Globus pallidus (tissue), 1 donor: ENCODE results near the gene HMBS.
A peak's percentile ranks its signal among the peaks of the same experiment; 100 is the strongest.
"Not testable (repeated sequence)": the region's sequence is repeated elsewhere in the genome, so short reads cannot be mapped to it uniquely, and the experiment has no call there.

Experiments
- DNase-seq: peaks from one replicate; pipeline ENCODE4 v3.0.0-alpha.2; 2015; ENCODE audit warnings: low spot score

Gene HMBS

DNA sequence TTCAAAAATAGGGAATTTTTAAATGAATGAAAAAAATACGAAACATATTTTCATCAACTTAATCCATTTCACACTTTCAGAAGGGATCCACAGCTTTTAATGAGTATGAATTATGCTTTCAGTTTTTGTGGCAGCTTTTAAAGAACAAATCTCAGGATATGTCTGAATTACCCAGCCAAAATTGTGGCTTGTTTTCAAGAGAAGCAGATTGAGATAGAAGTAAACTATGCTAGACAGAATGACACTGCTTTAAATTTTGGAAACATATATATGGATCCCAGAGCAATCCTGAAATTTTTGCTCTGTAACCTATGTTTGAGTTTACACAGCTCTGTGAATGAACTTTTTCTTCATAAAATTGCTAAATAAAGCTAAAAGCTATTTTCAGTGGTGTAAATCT is 34.3 kb downstream of the HMBS start:
- no peak for DNase-seq

- DNase-seq: no peak
Measured at GRCh38 chr11:119120639-119121007, 35.9 kb downstream of the HMBS start.

- DNase-seq: peak; percentile 99
Measured at GRCh38 chr11:119121008-119121810, 36.5 kb downstream of the HMBS start, which contains the start of gene HINFP. Gene HINFP (plus strand): TSS chr11:119121580. CDS start chr11:119126945, 5,365 bp downstream.

- no peak for DNase-seq
Measured at GRCh38 chr11:119121811-119122124, 37.1 kb downstream of the HMBS start.

DNA sequence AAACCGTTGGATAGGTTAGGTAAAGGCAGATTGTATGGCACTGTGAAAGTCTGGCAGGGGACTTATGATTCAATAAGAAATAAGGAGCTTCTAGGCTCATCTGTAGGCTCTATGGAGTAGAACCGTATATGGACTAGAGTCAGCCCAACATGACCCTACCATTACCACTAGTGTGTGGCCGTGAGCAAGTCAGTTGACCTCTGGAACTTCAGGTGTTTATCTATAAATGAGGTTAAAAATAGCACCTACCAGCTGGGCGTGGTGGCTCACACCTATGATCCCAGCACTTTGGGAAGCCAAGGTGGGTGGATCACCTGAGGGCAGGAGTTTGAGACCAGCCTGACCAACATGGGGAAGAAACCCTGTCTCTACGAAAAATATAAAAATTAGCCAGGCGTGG is 41.1 kb downstream of the HMBS start:
- DNase-seq: no peak

- DNase-seq: no peak
Measured at GRCh38 chr11:119126675-119127268, 42.1 kb downstream of the HMBS start.

DNA sequence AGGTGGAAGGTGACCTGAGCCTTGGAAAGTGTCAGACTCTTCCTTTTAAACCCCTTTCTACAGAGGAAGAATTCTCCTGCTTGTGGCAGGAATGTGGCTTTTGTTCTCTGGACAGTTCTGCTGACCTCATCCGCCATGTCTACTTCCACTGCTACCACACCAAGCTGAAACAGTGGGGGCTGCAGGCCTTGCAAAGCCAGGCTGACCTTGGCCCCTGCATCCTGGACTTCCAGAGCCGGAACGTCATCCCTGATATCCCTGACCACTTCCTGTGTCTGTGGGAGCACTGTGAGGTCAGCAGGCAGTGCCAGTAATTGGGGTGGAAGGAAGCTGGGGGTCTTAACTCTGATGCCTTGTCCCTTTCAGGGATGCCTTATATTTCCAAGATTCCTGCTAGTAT is 46.0 kb downstream of the HMBS start:
- no peak for DNase-seq

DNA sequence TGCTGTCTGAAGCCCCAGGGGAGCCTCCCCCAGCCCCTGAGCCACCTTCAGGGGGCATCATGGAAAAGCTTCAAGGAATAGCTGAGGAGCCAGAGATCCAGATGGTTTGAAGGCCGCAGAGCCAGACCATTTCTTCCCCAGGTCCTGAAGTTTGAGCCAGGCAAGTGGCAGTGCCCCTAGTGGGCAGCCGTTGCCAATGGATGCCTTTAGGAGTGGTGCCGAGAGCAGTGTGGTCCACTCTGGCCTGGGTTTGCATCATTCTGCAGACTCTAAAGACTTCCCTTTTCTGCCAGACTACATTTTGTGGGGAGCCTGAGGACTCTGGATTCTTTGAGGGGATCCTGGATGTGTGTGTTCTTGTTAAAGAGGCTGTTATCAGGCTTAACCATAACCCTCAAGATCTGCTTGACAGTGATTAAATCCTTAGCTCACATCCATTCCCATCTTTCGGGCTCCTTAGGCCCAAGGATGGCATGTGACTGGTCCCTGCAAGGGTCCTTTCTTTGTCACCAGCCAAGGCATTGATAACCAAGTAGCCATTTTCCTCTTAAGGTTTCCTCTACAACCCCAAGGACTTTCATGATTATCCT is 49.8 kb downstream of the HMBS start:
- DNase-seq: no peak

DNA sequence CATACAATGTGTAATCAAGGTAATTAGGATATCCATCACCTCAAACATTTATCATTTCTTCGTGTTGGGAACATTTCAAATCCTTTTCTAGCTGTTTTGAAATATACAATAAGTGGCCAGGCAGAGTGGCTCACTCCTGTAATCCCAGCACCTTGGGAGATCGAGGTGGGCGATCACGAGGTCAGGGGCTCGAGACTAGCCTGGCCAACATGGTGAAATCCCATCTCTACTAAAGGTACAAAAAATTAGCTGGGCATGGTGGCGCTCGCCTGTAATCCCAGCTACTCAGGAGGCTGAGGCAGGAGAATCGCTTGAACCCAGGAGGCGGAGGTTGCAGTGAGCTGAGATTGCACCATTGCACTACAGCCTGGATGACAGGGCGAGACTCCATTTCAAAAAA is 54.6 kb downstream of the HMBS start:
- not testable (repeated sequence) for DNase-seq
